Glomerular visceral epithelial cell (primary cell): ENCODE measurements around the gene PPRC1.

Experiments used
- DNase-seq: peaks from one replicate; pipeline ENCODE4 v3.0.0-alpha.2; 2016; ENCODE audit errors: extremely low spot score

PPRC1 gene

GRCh38 chr10:102146971-102147428, 14.2 kb downstream of the PPRC1 start:
- no peak for DNase-seq

- peak; percentile 39 for DNase-seq
Observed at GRCh38 chr10:102147561-102147960, 14.7 kb downstream of the PPRC1 start.

GRCh38 chr10:102148275-102148674, 15.4 kb downstream of the PPRC1 start:
- DNase-seq: no peak

GRCh38 chr10:102150970-102151773, 18.3 kb downstream of the PPRC1 start:
- peak; percentile 58 for DNase-seq

GRCh38 chr10:102151774-102152544, 19.1 kb downstream of the PPRC1 start, which contains the start of gene NOLC1:
Gene NOLC1, plus strand, starts transcription at chr10:102152389. Its CDS starts 22 bp downstream, at chr10:102152411.
- peak; percentile 100 for DNase-seq

GRCh38 chr10:102152545-102152890, 19.7 kb downstream of the PPRC1 start:
- no peak for DNase-seq

GRCh38 chr10:102153093-102153620, 20.3 kb downstream of the PPRC1 start:
- no peak for DNase-seq

GRCh38 chr10:102154466-102155116, 21.8 kb downstream of the PPRC1 start:
- no peak for DNase-seq

GRCh38 chr10:102157224-102157623, 24.4 kb downstream of the PPRC1 start:
- no peak for DNase-seq

GRCh38 chr10:102159051-102159597, 26.3 kb downstream of the PPRC1 start:
- no peak for DNase-seq

GRCh38 chr10:102159831-102160230, 27.0 kb downstream of the PPRC1 start:
- no peak for DNase-seq

GRCh38 chr10:102163342-102163989, 30.6 kb downstream of the PPRC1 start:
- DNase-seq: no peak

GRCh38 chr10:102167861-102168260, 35.0 kb downstream of the PPRC1 start:
- no peak for DNase-seq

GRCh38 chr10:102170602-102171001, 37.8 kb downstream of the PPRC1 start:
- no peak for DNase-seq

- no peak for DNase-seq
Observed at GRCh38 chr10:102172288-102172687, 39.4 kb downstream of the PPRC1 start.

GRCh38 chr10:102175415-102175814, 42.6 kb downstream of the PPRC1 start:
- DNase-seq: peak; percentile 13

- DNase-seq: no peak
Observed at GRCh38 chr10:102184606-102185005, 51.8 kb downstream of the PPRC1 start.

- DNase-seq: no peak
Observed at GRCh38 chr10:102185272-102185671, 52.4 kb downstream of the PPRC1 start.

GRCh38 chr10:102185811-102186527, 53.1 kb downstream of the PPRC1 start:
- no peak for DNase-seq

GRCh38 chr10:102188298-102188940, 55.6 kb downstream of the PPRC1 start:
- DNase-seq: no peak
